GM12865 (cell line): Measurements from ENCODE around the gene TRIO.

Experiments
- DNase-seq: peaks from one replicate; pipeline ENCODE4 v3.0.0; 2010; ENCODE audit warnings: low read depth
- H3K4me3 ChIP-seq: 2 replicates; pipeline ENCODE4 v1.5.1; 2011; ENCODE audit warnings: mild to moderate bottlenecking, low read depth, low read length, control low read depth
- CTCF ChIP-seq: IDR thresholded peaks from 2 replicates; pipeline ENCODE4 v1.5.1; 2011; ENCODE audit warnings: low read length, control low read depth, low read depth, inconsistent platforms; ENCODE audit not compliant: insufficient read depth; ENCODE audit errors: missing control alignments

The TRIO gene

GRCh38 chr5:14107536-14107935 is 35.6 kb upstream of the TRIO start:
- no peak overlapping the region for H3K4me3 ChIP-seq
- TF ChIP-seq CTCF: no peak
- no peak for DNase-seq

GRCh38 chr5:14108170-14108996 is 34.8 kb upstream of the TRIO start:
- peak; percentile 74 for TF ChIP-seq CTCF
- peak; percentile 91 for DNase-seq
- peak overlapping the region; percentile 32 for H3K4me3 ChIP-seq

- peak overlapping the region; percentile 32 for H3K4me3 ChIP-seq
- no peak for TF ChIP-seq CTCF
- DNase-seq: peak; percentile 86
These were observed 33.9 kb upstream of the TRIO start for GRCh38 chr5:14109041-14109747.

- no peak for TF ChIP-seq CTCF
- H3K4me3 ChIP-seq: no peak overlapping the region
- no peak for DNase-seq
These were observed 33.4 kb upstream of the TRIO start for GRCh38 chr5:14109771-14110170.

- H3K4me3 ChIP-seq: no peak overlapping the region
- no peak for DNase-seq
- no peak for TF ChIP-seq CTCF
These were observed 32.9 kb upstream of the TRIO start for GRCh38 chr5:14110196-14110595.

- no peak for TF ChIP-seq CTCF
- DNase-seq: no peak
- no peak overlapping the region for H3K4me3 ChIP-seq
These were observed 32.5 kb upstream of the TRIO start for GRCh38 chr5:14110680-14111079.
